Coronary artery (tissue), 2 donors: ENCODE measurements around the gene ASIC1.

Experiments used
- DNase-seq: peaks from one replicate; pipeline ENCODE4 v3.0.0-alpha.2; 2017; ENCODE audit warnings: low spot score
- H3K27ac ChIP-seq, 2 donors: fragments of 200-600 bp; sonication (generic); one replicate each; pipeline ENCODE4 v1.5.1; 2016 to 2019
- H3K4me3 ChIP-seq: fragments of 200-600 bp; sonication (generic); 2 replicates; pipeline ENCODE4 v1.5.1; 2016; ENCODE audit warnings: mild to moderate bottlenecking, moderate library complexity
- TF ChIP-seq, protein P1 (sequence below): fragments of 200-600 bp; sonication (generic); IDR thresholded peaks from one replicate; pipeline ENCODE4 v1.5.1; 2019; ENCODE audit warnings: antibody characterized with exemption

The ASIC1 gene

DNA sequence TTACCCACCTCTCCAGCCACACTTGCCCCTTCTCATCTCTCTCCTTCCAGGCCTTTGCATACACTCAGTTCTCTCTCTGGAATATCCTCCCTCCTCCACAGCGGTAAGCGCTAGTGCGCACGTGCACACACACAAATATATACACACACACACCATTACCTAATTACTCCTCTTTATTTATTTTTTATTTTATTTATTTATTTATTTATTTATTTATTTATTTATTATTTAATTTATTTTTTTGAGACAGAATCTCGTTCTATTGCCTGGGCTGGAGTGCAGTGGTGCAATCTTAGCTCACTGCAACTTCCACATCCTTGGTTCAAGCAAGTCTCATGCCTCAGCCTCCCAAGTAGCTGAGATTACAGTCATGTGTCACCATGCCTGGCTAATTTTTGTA, 11.7 kb downstream of the ASIC1 start:
- Histone ChIP-seq H3K27ac (no peak overlapping the region), H3K4me3 (no peak overlapping the region)
- DNase-seq = no peak
- TF ChIP-seq, protein P1, sequence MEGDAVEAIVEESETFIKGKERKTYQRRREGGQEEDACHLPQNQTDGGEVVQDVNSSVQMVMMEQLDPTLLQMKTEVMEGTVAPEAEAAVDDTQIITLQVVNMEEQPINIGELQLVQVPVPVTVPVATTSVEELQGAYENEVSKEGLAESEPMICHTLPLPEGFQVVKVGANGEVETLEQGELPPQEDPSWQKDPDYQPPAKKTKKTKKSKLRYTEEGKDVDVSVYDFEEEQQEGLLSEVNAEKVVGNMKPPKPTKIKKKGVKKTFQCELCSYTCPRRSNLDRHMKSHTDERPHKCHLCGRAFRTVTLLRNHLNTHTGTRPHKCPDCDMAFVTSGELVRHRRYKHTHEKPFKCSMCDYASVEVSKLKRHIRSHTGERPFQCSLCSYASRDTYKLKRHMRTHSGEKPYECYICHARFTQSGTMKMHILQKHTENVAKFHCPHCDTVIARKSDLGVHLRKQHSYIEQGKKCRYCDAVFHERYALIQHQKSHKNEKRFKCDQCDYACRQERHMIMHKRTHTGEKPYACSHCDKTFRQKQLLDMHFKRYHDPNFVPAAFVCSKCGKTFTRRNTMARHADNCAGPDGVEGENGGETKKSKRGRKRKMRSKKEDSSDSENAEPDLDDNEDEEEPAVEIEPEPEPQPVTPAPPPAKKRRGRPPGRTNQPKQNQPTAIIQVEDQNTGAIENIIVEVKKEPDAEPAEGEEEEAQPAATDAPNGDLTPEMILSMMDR = no peak

DNA sequence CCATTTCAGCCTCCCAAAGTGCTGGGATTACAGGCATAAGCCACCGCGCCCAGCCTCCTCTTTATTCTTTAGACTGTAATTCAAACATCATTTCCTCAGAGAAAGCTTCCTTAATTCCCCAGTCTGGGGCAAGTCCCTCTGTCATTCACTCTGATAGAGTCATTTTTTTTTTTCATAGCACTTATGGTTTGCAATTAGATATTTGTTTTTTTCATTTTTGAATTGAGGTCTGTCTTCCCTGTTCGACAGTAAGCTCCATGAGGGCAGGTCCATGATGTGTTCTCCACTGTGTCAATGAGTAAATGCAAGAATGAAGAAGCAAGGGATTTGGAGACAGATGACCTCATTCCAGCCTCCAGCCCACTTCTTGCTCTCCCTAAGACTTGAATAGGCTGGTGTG, 12.1 kb downstream of the ASIC1 start:
- no peak overlapping the region for H3K27ac ChIP-seq
- H3K4me3 ChIP-seq = no peak overlapping the region
- TF ChIP-seq, protein P1 = no peak
- DNase-seq = no peak

DNA sequence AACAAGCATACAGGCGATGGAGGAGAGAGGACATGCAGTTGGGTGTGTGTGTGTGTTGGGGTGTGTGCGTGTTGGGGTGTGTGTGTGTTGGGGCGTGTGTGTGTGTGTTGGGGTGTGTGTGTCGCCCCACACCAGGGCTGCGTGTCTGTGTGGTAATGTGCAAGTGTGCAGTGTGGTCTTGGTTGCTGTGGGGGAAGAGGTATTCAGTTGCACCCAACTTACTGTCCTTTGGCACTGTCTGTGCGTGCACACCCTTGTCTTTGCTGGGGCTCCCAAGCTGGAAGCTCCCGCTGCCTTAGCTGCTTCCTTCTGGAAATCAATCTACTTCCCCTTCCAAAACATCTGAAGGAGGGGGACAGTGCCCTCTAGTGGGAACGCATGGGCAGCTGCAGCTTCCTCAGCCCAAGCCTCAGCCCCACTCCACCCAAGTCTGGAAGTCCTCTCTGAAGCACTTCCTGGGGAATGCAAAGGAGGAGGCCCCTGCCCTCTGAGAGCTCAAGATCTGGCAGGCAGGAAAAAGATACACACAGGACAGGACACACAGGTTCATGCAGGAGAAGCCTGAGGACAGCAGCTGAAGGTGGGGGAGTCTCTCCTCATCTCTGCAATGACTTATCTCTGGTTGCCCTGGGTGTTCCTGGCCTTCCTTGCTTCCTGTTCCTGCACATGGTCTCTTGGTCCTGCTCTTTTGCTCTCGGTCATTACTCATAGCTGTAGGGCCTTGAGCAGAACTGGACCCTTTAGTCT, 13.1 kb downstream of the ASIC1 start:
- no peak overlapping the region for H3K27ac ChIP-seq
- TF ChIP-seq, protein P1 = peak; percentile 76
- DNase-seq = peak; percentile 84
- H3K4me3 ChIP-seq = peak overlapping the region; percentile 41

- no peak for DNase-seq
- TF ChIP-seq, protein P1 = no peak
- no peak overlapping the region for H3K4me3 ChIP-seq
- H3K27ac ChIP-seq = no peak overlapping the region
Measured at GRCh38 chr12:50072198-50072907, 15.0 kb downstream of the ASIC1 start.

- Histone ChIP-seq H3K4me3 (no peak overlapping the region), H3K27ac (no peak overlapping the region)
- TF ChIP-seq, protein P1 = no peak
- no peak for DNase-seq
Measured at GRCh38 chr12:50073206-50073605, 15.8 kb downstream of the ASIC1 start.

GRCh38 chr12:50073712-50074111, 16.3 kb downstream of the ASIC1 start:
- TF ChIP-seq, protein P1 = no peak
- H3K4me3 ChIP-seq = no peak overlapping the region

More at GRCh38 chr12:50073712-50074111, 16.3 kb downstream of the ASIC1 start:
- H3K27ac ChIP-seq = no peak overlapping the region
- DNase-seq = no peak
